ENCODE results near the gene SLC9A6. TPM values are rescaled to one million over a fixed set of nuclear protein-coding genes. Genes with fewer than 3 reads are reported as not detected.

Gene SLC9A6
- total and polyA plus RNA-seq, 2 of the 13 experiments (the other 11 are each of a cell fraction or from before 2014, with no cell fraction given): 3.9 to 8.0 TPM

DNA sequence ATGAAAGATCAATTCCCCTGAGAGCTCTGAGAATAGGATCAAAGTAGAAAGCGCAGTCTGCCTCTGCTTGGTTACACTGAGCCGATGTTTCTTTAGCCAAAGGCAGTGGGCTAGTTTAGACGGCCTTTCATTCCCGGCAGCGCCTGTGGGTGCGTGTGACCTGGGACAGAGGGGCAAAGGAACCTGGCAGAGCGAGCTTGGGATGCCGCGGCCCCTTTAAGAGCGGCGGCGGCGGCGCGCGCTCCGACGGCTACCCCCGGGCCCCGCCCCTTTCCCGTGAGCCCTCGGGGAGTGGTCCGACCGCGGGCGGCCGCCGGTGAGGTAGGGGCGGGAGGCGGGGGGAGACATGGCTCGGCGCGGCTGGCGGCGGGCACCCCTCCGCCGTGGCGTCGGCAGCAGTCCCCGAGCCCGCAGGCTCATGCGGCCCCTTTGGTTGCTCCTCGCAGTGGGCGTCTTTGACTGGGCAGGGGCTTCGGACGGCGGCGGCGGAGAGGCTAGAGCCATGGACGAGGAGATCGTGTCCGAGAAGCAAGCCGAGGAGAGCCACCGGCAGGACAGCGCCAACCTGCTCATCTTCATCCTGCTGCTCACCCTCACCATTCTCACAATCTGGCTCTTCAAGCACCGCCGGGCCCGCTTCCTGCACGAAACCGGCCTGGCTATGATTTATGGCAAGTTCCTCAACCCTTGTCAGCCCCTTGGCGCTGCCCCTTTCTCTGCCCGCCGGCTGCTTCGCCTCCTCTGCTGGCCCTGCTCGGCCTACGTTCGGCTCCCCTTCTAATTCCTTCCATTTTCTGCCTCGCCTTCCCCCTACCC lies at the start of gene SLC9A6 (continued):
- TF ChIP-seq, protein P1, sequence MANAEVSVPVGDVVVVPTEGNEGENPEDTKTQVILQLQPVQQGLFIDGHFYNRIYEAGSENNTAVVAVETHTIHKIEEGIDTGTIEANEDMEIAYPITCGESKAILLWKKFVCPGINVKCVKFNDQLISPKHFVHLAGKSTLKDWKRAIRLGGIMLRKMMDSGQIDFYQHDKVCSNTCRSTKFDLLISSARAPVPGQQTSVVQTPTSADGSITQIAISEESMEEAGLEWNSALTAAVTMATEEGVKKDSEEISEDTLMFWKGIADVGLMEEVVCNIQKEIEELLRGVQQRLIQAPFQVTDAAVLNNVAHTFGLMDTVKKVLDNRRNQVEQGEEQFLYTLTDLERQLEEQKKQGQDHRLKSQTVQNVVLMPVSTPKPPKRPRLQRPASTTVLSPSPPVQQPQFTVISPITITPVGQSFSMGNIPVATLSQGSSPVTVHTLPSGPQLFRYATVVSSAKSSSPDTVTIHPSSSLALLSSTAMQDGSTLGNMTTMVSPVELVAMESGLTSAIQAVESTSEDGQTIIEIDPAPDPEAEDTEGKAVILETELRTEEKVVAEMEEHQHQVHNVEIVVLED (CRISPR knock-in tag; IDR thresholded peaks at IDR 0.05; ENCODE audit: borderline replicate concordance): peak; percentile 62; the same call in 1 of the 2 replicates
- TF ChIP-seq POGZ (CRISPR knock-in tag; IDR thresholded peaks at IDR 0.05) (no peak), GABPB1 (CRISPR knock-in tag; IDR thresholded peaks at IDR 0.05) (peak; percentile 50), YY1 (IDR thresholded peaks at IDR 0.05; ENCODE audit: insufficient read depth, insufficient replicate concordance, low read depth, low read length) (peak; percentile 36), THAP11 (CRISPR knock-in tag; IDR thresholded peaks at IDR 0.05) (no peak), ZFY (CRISPR knock-in tag; IDR thresholded peaks at IDR 0.05) (peak; percentile 53), ZNF34 (CRISPR knock-in tag; IDR thresholded peaks at IDR 0.05; ENCODE audit: borderline replicate concordance) (no peak), POLR2G (IDR thresholded peaks at IDR 0.05; ENCODE audit: low read depth, low read length) (peak; percentile 28; the same call in 1 of the 2 replicates), ZNF143 (CRISPR knock-in tag; IDR thresholded peaks at IDR 0.05) (peak; percentile 82), ZNF768 (CRISPR knock-in tag; IDR thresholded peaks at IDR 0.05) (0 out of 2 replicates have a peak, but pooled peaks have one; percentile 6), ZZZ3 (CRISPR knock-in tag; IDR thresholded peaks at IDR 0.05; ENCODE audit: borderline replicate concordance) (no peak), WIZ (CRISPR knock-in tag; IDR thresholded peaks at IDR 0.05) (no peak), YEATS4 (CRISPR knock-in tag; IDR thresholded peaks at IDR 0.05; ENCODE audit: borderline replicate concordance) (0 out of 2 replicates have a peak, but pooled peaks have one; percentile 44), RBFOX2 (IDR thresholded peaks at IDR 0.05; ENCODE audit: low read depth, low read length) (peak; percentile 17; the same call in 1 of the 2 replicates), SAFB2 (CRISPR knock-in tag; IDR thresholded peaks at IDR 0.05; ENCODE audit: borderline replicate concordance, low read depth) (no peak), POLR2AphosphoS5 (IDR thresholded peaks at IDR 0.05; ENCODE audit: low read depth, low read length) (0 out of 2 replicates have a peak, but pooled peaks have one; percentile 29), ZNF564 (CRISPR knock-in tag; IDR thresholded peaks at IDR 0.05) (no peak), SP1 (IDR thresholded peaks at IDR 0.05) (no peak), SP1 (CRISPR knock-in tag; IDR thresholded peaks at IDR 0.05) (peak; percentile 56; the same call in 1 of the 2 replicates), SRY (CRISPR knock-in tag; IDR thresholded peaks at IDR 0.05) (no peak), FIP1L1 (IDR thresholded peaks at IDR 0.05; ENCODE audit: borderline replicate concordance, insufficient read depth, low read depth, low read length) (no peak)
- TF ChIP-seq, protein P2, sequence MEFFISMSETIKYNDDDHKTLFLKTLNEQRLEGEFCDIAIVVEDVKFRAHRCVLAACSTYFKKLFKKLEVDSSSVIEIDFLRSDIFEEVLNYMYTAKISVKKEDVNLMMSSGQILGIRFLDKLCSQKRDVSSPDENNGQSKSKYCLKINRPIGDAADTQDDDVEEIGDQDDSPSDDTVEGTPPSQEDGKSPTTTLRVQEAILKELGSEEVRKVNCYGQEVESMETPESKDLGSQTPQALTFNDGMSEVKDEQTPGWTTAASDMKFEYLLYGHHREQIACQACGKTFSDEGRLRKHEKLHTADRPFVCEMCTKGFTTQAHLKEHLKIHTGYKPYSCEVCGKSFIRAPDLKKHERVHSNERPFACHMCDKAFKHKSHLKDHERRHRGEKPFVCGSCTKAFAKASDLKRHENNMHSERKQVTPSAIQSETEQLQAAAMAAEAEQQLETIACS (CRISPR knock-in tag; IDR thresholded peaks at IDR 0.05): peak; percentile 78
- TF ChIP-seq, protein P3, sequence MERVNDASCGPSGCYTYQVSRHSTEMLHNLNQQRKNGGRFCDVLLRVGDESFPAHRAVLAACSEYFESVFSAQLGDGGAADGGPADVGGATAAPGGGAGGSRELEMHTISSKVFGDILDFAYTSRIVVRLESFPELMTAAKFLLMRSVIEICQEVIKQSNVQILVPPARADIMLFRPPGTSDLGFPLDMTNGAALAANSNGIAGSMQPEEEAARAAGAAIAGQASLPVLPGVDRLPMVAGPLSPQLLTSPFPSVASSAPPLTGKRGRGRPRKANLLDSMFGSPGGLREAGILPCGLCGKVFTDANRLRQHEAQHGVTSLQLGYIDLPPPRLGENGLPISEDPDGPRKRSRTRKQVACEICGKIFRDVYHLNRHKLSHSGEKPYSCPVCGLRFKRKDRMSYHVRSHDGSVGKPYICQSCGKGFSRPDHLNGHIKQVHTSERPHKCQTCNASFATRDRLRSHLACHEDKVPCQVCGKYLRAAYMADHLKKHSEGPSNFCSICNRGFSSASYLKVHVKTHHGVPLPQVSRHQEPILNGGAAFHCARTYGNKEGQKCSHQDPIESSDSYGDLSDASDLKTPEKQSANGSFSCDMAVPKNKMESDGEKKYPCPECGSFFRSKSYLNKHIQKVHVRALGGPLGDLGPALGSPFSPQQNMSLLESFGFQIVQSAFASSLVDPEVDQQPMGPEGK (CRISPR knock-in tag; IDR thresholded peaks at IDR 0.05): peak; percentile 29; the same call in 1 of the 2 replicates
- TF ChIP-seq, protein P4, sequence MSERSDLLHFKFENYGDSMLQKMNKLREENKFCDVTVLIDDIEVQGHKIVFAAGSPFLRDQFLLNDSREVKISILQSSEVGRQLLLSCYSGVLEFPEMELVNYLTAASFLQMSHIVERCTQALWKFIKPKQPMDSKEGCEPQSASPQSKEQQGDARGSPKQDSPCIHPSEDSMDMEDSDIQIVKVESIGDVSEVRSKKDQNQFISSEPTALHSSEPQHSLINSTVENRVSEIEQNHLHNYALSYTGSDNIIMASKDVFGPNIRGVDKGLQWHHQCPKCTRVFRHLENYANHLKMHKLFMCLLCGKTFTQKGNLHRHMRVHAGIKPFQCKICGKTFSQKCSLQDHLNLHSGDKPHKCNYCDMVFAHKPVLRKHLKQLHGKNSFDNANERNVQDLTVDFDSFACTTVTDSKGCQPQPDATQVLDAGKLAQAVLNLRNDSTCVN (CRISPR knock-in tag; IDR thresholded peaks at IDR 0.05; ENCODE audit: borderline replicate concordance): no peak
